ENCODE measurements around the gene IMMP2L.

DNA sequence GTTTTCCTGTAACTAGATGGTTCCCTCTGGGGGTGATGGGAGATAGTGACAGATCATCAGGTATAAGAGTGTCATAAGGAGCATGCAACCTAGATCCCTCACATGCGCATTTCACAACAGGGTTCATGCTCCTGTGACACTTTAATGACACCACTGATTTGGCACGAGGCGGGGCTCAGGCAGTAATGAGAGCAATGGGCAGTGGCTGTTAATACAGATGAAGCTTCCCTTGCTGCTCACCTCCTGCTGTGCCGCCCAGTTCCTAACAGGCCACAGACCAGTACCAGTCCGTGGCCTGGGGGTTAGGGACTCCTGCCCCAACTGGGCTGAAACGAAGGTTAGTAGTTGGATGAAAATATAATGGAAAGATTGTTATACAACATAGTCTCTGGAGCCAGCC is 673.0 kb downstream of the IMMP2L start:
- TF ChIP-seq, protein P1, sequence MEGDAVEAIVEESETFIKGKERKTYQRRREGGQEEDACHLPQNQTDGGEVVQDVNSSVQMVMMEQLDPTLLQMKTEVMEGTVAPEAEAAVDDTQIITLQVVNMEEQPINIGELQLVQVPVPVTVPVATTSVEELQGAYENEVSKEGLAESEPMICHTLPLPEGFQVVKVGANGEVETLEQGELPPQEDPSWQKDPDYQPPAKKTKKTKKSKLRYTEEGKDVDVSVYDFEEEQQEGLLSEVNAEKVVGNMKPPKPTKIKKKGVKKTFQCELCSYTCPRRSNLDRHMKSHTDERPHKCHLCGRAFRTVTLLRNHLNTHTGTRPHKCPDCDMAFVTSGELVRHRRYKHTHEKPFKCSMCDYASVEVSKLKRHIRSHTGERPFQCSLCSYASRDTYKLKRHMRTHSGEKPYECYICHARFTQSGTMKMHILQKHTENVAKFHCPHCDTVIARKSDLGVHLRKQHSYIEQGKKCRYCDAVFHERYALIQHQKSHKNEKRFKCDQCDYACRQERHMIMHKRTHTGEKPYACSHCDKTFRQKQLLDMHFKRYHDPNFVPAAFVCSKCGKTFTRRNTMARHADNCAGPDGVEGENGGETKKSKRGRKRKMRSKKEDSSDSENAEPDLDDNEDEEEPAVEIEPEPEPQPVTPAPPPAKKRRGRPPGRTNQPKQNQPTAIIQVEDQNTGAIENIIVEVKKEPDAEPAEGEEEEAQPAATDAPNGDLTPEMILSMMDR (optimal IDR thresholded peaks at IDR 0.05 in 1 of 3, IDR thresholded peaks at IDR 0.05 in 1 of 3, conservative IDR thresholded peaks at IDR 0.05 in 1 of 3; ENCODE audit: extremely low read depth in 1 of 3, insufficient read depth in 2 of 3, low read length in 3 of 3) = no peak
- TF ChIP-seq EZH2 (IDR thresholded peaks at IDR 0.05; ENCODE audit: low read length) = no peak

Data from keratinocyte (primary cell).